Ascending aorta (tissue), 2 donors: ENCODE measurements around the gene SLC1A3. TPM values are rescaled to one million over a fixed set of nuclear protein-coding genes. Genes with fewer than 3 reads are reported as not detected.
"Not testable (repeated sequence)": the region's sequence is repeated elsewhere in the genome, so short reads cannot be mapped to it uniquely, and the experiment has no call there.

Source experiments
- DNase-seq, 2 donors: peaks; one replicate each; pipeline ENCODE4 v3.0.0-alpha.2; 2019; ENCODE audit warnings: low spot score in 2 of 2
- H3K27ac ChIP-seq, 2 donors: fragments of 200-600 bp; sonication (generic); one replicate each; pipeline ENCODE4 v1.5.1; 2016 to 2017; ENCODE audit warnings: mild to moderate bottlenecking in 1 of 2
- H3K27me3 ChIP-seq: fragments of 200-600 bp; sonication (generic); one replicate; pipeline ENCODE4 v1.5.1; 2017
- H3K36me3 ChIP-seq, 2 donors: fragments of 200-600 bp; sonication (generic); one replicate each; pipeline ENCODE4 v1.5.1; 2016
- H3K4me1 ChIP-seq, 2 donors: fragments of 200-600 bp; sonication (generic); one replicate each; pipeline ENCODE4 v1.5.1; 2016 to 2017; ENCODE audit warnings: mild to moderate bottlenecking in 1 of 2
- H3K4me3 ChIP-seq, 2 donors: fragments of 200-600 bp; sonication (generic); one replicate each; pipeline ENCODE4 v1.5.1; 2016 to 2017; ENCODE audit warnings: mild to moderate bottlenecking in 1 of 2
- H3K9me3 ChIP-seq, 2 donors: fragments of 200-600 bp; sonication (generic); one replicate each; pipeline ENCODE4 v1.5.1; 2016
- CTCF ChIP-seq, 3 experiments: fragments of 200-600 bp in 2 of 3; fragments of 450-650 bp in 1 of 3; sonication (generic) in 2 of 3; IDR thresholded peaks; one replicate each; pipeline ENCODE4 v1.5.1; 2016 to 2019; ENCODE audit warnings: antibody characterized with exemption in 3 of 3, mild to moderate bottlenecking in 1 of 3, moderate library complexity in 1 of 3
- intact Hi-C: fragments of 100-400 bp; cut with DNase I; formaldehyde crosslinking; loops from one replicate; pipeline ENCODE4 v1.15.1; 2023
- total RNA-seq: library from RNA; depleted of rRNA; stranded (reverse); fragments of >200 nt; gene quantifications from one replicate; pipeline ENCODE4 v1.1.0, GENCODE V29; 2016

The SLC1A3 gene
- total RNA-seq, 1 donor from 2014 or later: 3.0 TPM

GRCh38 chr5:36584009-36584875 is 22.2 kb upstream of the SLC1A3 start:
- no peak for DNase-seq
- intact Hi-C loops: no loop called here
- no peak for TF ChIP-seq CTCF (IDR thresholded peaks at IDR 0.05)

GRCh38 chr5:36585701-36586100 is 20.7 kb upstream of the SLC1A3 start:
- H3K4me3 ChIP-seq: no peak overlapping the region
- H3K9me3 ChIP-seq: no peaks in the 10 kb centered on the region
- DNase-seq: no peak
- H3K27me3 ChIP-seq: no peaks in the 10 kb centered on the region
- H3K4me1 ChIP-seq: no peaks in the 10 kb centered on the region
- intact Hi-C loops: no loop called here
- TF ChIP-seq CTCF (IDR thresholded peaks at IDR 0.05): no peak
- no peak overlapping the region for H3K27ac ChIP-seq
- no peaks in the 10 kb centered on the region for H3K36me3 ChIP-seq

More at GRCh38 chr5:36584009-36584875, 22.2 kb upstream of the SLC1A3 start:
- H3K9me3 ChIP-seq: no peaks in the 10 kb centered on the region
- no peaks in the 10 kb centered on the region for H3K4me1 ChIP-seq
- H3K4me3 ChIP-seq: no peak overlapping the region
- no peaks in the 10 kb centered on the region for H3K36me3 ChIP-seq
- no peak overlapping the region for H3K27ac ChIP-seq
- H3K27me3 ChIP-seq: no peaks in the 10 kb centered on the region

- intact Hi-C loops: no loop called here
- H3K27me3 ChIP-seq: no peaks in the 10 kb centered on the region
- H3K4me1 ChIP-seq: no peaks in the 10 kb centered on the region
- H3K4me3 ChIP-seq: no peak overlapping the region
- DNase-seq: no peak
- H3K27ac ChIP-seq: no peak overlapping the region
- no peak for TF ChIP-seq CTCF (IDR thresholded peaks at IDR 0.05)
- H3K9me3 ChIP-seq: no peaks in the 10 kb centered on the region
- H3K36me3 ChIP-seq: no peaks in the 10 kb centered on the region
Observed at GRCh38 chr5:36587354-36587753, 19.1 kb upstream of the SLC1A3 start.

GRCh38 chr5:36589735-36590134 is 16.7 kb upstream of the SLC1A3 start:
- H3K27ac ChIP-seq, H3K36me3 ChIP-seq, H3K9me3 ChIP-seq, DNase-seq, H3K4me3 ChIP-seq, intact Hi-C loops, H3K4me1 ChIP-seq, H3K27me3 ChIP-seq: not testable (repeated sequence)

- no peaks in the 10 kb centered on the region for H3K9me3 ChIP-seq
- no peak for DNase-seq
- H3K36me3 ChIP-seq: no peaks in the 10 kb centered on the region
- H3K27me3 ChIP-seq: no peaks in the 10 kb centered on the region
- intact Hi-C loops: no loop called here
- no peaks in the 10 kb centered on the region for H3K4me1 ChIP-seq
- H3K4me3 ChIP-seq: no peak overlapping the region
- no peak for TF ChIP-seq CTCF (IDR thresholded peaks at IDR 0.05)
- H3K27ac ChIP-seq: no peak overlapping the region
Observed at GRCh38 chr5:36590513-36591286, 15.7 kb upstream of the SLC1A3 start.

- no peak for TF ChIP-seq CTCF (IDR thresholded peaks at IDR 0.05)
- no peak for DNase-seq
- Histone ChIP-seq H3K9me3 (no peaks in the 10 kb centered on the region), H3K27me3 (no peaks in the 10 kb centered on the region), H3K36me3 (no peaks in the 10 kb centered on the region), H3K4me1 (no peaks in the 10 kb centered on the region), H3K27ac (no peak overlapping the region), H3K4me3 (no peak overlapping the region)
- intact Hi-C loops: no loop called here
Observed at GRCh38 chr5:36593867-36594266, 12.5 kb upstream of the SLC1A3 start.
